Activated T-cell treated with anti-CD3 and anti-CD28 coated beads, Interleukin-2, amount 50 U/mL, for 1 hour (primary cell): ENCODE measurements around the gene MMUT.
A peak's percentile ranks its signal among the peaks of the same experiment; 100 is the strongest.
"Not testable (repeated sequence)": the region's sequence is repeated elsewhere in the genome, so short reads cannot be mapped to it uniquely, and the experiment has no call there.

Experiments
- DNase-seq: peaks from one replicate; pipeline ENCODE4 v3.0.0-alpha.2; 2020

MMUT gene

DNA sequence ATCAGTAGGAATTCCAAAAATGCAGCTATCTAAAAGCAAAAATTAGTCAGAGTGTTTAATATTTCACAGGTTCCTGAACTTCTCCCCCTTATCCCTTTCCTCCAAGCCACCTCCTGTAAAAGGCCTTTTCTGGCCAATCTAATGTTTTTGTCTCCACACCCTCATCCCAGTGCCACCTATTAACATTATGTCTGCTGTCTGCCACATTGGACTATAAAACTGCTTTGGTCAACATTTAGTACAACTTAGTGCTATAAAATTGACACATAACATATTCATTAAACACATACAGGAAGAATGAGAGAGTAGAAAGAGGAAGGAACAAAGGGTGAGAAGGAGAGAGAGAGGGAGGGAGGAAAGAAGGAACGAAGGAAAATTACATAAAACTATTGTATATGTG, 47.7 kb downstream of the MMUT start:
- DNase-seq, result no peak

GRCh38 chr6:49410564-49410963, 52.5 kb downstream of the MMUT start:
- DNase-seq, result no peak

GRCh38 chr6:49409951-49410542, 53.0 kb downstream of the MMUT start:
- peak; percentile 38 for DNase-seq

- DNase-seq, result no peak
These were observed 56.6 kb downstream of the MMUT start for GRCh38 chr6:49406250-49406970.

DNA sequence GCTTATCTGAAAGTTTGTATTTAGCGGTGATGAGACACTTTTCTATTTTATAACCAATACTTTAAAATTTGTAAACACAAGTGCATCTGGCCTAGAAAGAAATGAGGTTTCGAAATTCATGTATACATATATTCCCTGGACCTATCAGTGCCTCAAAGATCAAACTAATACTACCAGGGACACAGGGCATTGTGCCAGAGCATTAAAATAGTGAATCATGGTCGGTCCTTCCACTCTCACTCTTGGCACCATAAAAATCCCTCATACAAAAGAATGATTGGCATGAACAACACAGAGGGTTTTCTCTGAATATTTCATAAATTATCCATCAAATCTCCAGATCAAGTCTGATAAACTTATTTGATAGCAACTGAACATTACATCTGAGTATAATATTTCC, 62.0 kb downstream of the MMUT start:
- no peak for DNase-seq

- not testable (repeated sequence) for DNase-seq
These were observed 76.2 kb downstream of the MMUT start for GRCh38 chr6:49386667-49387508.

- DNase-seq, result no peak
These were observed 78.1 kb downstream of the MMUT start for GRCh38 chr6:49384904-49385303.
